Activated naive CD4-positive, alpha-beta T cell treated with anti-CD3 and anti-CD28 coated beads, Interleukin-2, amount 50 U/mL, for 72 hours (primary cell): Measurements from ENCODE around the gene YBX2. TPM values are rescaled to one million over a fixed set of nuclear protein-coding genes. Genes with fewer than 3 reads are reported as not detected.
"Not testable (repeated sequence)": the region's sequence is repeated elsewhere in the genome, so short reads cannot be mapped to it uniquely, and the experiment has no call there.

Experiments
- ATAC-seq, 2 donors: fragments of 150-1000 bp; cut with Tn5 transposase; 2 replicates each; pipeline ENCODE4 v1.10.0; 2021; ENCODE audit warnings: mild to moderate bottlenecking in 2 of 2, moderate library complexity in 2 of 2
- DNase-seq, 2 donors: peaks; one replicate each; pipeline ENCODE4 v3.0.0; 2021 to 2022; ENCODE audit warnings: low spot score in 2 of 2
- H3K27ac Mint-ChIP-seq, 2 donors: one replicate each; pipeline ENCODE4 v1.8.0; 2022; ENCODE audit warnings: mild to moderate bottlenecking in 2 of 2, mixed read lengths in 2 of 2
- H3K36me3 Mint-ChIP-seq, 2 donors: one replicate each; pipeline ENCODE4 v1.8.0; 2022; ENCODE audit warnings: mixed read lengths in 2 of 2
- H3K9me3 Mint-ChIP-seq, 2 donors: one replicate each; pipeline ENCODE4 v1.8.0; 2022; ENCODE audit warnings: mixed read lengths in 2 of 2
- total RNA-seq, 2 donors: library from RNA; stranded (reverse); gene quantifications; one replicate each; pipeline ENCODE4 v1.2.3, GENCODE V29; 2022

YBX2 gene
- total RNA-seq, 2 donors from 2014 or later, result 0.18 to 1.7 TPM

GRCh38 chr17:7249214-7249613 is 45.2 kb downstream of the YBX2 start:
- ATAC-seq (no peak), DNase-seq (no peak)
- peaks cover 33 to 38% of the 10 kb centered on the region in 2 donors for H3K36me3 Mint-ChIP-seq
- H3K27ac Mint-ChIP-seq, result peak overlapping the region in 1 of 2 donors; percentile 22
- H3K9me3 Mint-ChIP-seq, result no peaks in the 10 kb centered on the region

- Mint-ChIP-seq H3K9me3 (no peaks in the 10 kb centered on the region), H3K27ac (peak overlapping the region in 1 of 2 donors; percentile 18), H3K36me3 (peaks cover 33 to 38% of the 10 kb centered on the region in 2 donors)
- ATAC-seq (no peak), DNase-seq (no peak)
Measured at GRCh38 chr17:7248796-7249195, 45.6 kb downstream of the YBX2 start.

GRCh38 chr17:7246779-7247178 is 47.7 kb downstream of the YBX2 start:
- ATAC-seq (no peak), DNase-seq (no peak)
- peaks cover 30 to 33% of the 10 kb centered on the region in 2 donors for H3K36me3 Mint-ChIP-seq
- peak overlapping the region; percentile 4 to 27 for H3K27ac Mint-ChIP-seq
- no peaks in the 10 kb centered on the region for H3K9me3 Mint-ChIP-seq

- H3K9me3 Mint-ChIP-seq, DNase-seq, ATAC-seq: not testable (repeated sequence)
- Mint-ChIP-seq H3K27ac (peak overlapping the region in 1 of 2 donors; percentile 91), H3K36me3 (peaks cover 30% of the 10 kb centered on the region in 2 donors)
Measured at GRCh38 chr17:7243838-7244237, 50.6 kb downstream of the YBX2 start.

GRCh38 chr17:7243453-7243729 is 51.0 kb downstream of the YBX2 start:
- DNase-seq (no peak), ATAC-seq (no peak)
- H3K36me3 Mint-ChIP-seq, result peaks cover 30 to 34% of the 10 kb centered on the region in 2 donors
- H3K27ac Mint-ChIP-seq, result peak overlapping the region; percentile 41 to 91
- no peaks in the 10 kb centered on the region for H3K9me3 Mint-ChIP-seq

- H3K36me3 Mint-ChIP-seq, result peaks cover 30 to 34% of the 10 kb centered on the region in 2 donors
- no peaks in the 10 kb centered on the region for H3K9me3 Mint-ChIP-seq
- peak overlapping the region; percentile 91 to 99 for H3K27ac Mint-ChIP-seq
- DNase-seq (peak; percentile 89), ATAC-seq (peak; percentile 47 to 56)
Measured at GRCh38 chr17:7242717-7243452, 51.6 kb downstream of the YBX2 start.

GRCh38 chr17:7241783-7242716 is 52.4 kb downstream of the YBX2 start, which contains the start of gene GABARAP:
GABARAP (minus strand) TSS chr17:7242449; CDS start chr17:7242330, 119 bp downstream.
- ATAC-seq, result peak; percentile 36 to 40

GRCh38 chr17:7241090-7241733 is 53.2 kb downstream of the YBX2 start:
- Mint-ChIP-seq H3K36me3 (peaks cover 35 to 37% of the 10 kb centered on the region in 2 donors), H3K27ac (peak overlapping the region; percentile 91 to 99), H3K9me3 (no peaks in the 10 kb centered on the region)
- no peak for DNase-seq
- ATAC-seq, result no peak

More at GRCh38 chr17:7241783-7242716, 52.4 kb downstream of the YBX2 start, which contains the start of gene GABARAP:
- Mint-ChIP-seq H3K36me3 (peaks cover 33 to 38% of the 10 kb centered on the region in 2 donors), H3K27ac (peak within 1 kb of the TSS; percentile 91 to 99), H3K9me3 (no peaks in the 10 kb centered on the region)
- DNase-seq, result peak; percentile 87 to 94

GRCh38 chr17:7240375-7240774 is 54.1 kb downstream of the YBX2 start:
- DNase-seq (no peak), ATAC-seq (no peak)
- Mint-ChIP-seq H3K36me3 (peaks cover 29 to 33% of the 10 kb centered on the region in 2 donors), H3K9me3 (no peaks in the 10 kb centered on the region), H3K27ac (peak overlapping the region; percentile 18 to 91)

- peak within 1 kb of the TSS; percentile 91 to 98 for H3K27ac Mint-ChIP-seq
Measured at GRCh38 chr17:7239091-7240027, 55.1 kb downstream of the YBX2 start, which contains the start of gene PHF23. PHF23 (minus strand) TSS chr17:7239457; CDS start chr17:7239279, 178 bp downstream.

GRCh38 chr17:7238420-7239090 is 55.9 kb downstream of the YBX2 start:
- Mint-ChIP-seq H3K27ac (peak overlapping the region; percentile 91 to 98), H3K9me3 (no peaks in the 10 kb centered on the region), H3K36me3 (peaks cover 39 to 41% of the 10 kb centered on the region in 2 donors)
- ATAC-seq (no peak), DNase-seq (peak in 1 of 2 donors; percentile 38)

More at GRCh38 chr17:7239091-7240027, 55.1 kb downstream of the YBX2 start, which contains the start of gene PHF23:
- peaks cover 33 to 36% of the 10 kb centered on the region in 2 donors for H3K36me3 Mint-ChIP-seq
- DNase-seq (peak; percentile 95 to 98), ATAC-seq (peak; percentile 71 to 78)
- no peaks in the 10 kb centered on the region for H3K9me3 Mint-ChIP-seq

Other genes with a start within 250 kb of the YBX2 start
- not detected for gene CLEC10A, start 214.4 kb downstream of the YBX2 start, total RNA-seq
- not detected for gene ASGR2, start 179.8 kb downstream of the YBX2 start, total RNA-seq
- gene ASGR1, start 115.3 kb downstream of the YBX2 start, total RNA-seq, result 1 to 10 TPM; 2.0 to 3.9 TPM
- 10 to 100 TPM; 20.1 to 27.1 TPM for gene DLG4, start 74.8 kb downstream of the YBX2 start, total RNA-seq
- 100 to 1,000 TPM; 360 to 445 TPM for gene ACADVL, start 74.7 kb downstream of the YBX2 start, total RNA-seq
- gene DVL2, start 60.1 kb downstream of the YBX2 start, total RNA-seq, result 10 to 100 TPM; 56.2 to 73.4 TPM
- 10 to 100 TPM; 25.9 to 52.4 TPM for gene PHF23, start 55.2 kb downstream of the YBX2 start, total RNA-seq
- gene GABARAP, start 52.2 kb downstream of the YBX2 start, total RNA-seq, result 100 to 1,000 TPM; 167 to 298 TPM
- gene CTDNEP1, start 42.9 kb downstream of the YBX2 start, total RNA-seq, result 100 to 1,000 TPM; 171 to 179 TPM
- gene ELP5, start 42.4 kb downstream of the YBX2 start, total RNA-seq, result 10 to 100 TPM; 45.6 to 62.3 TPM
- gene CLDN7, start 32.2 kb downstream of the YBX2 start, total RNA-seq, result 1 to 10 TPM in 1 of 2 donors, under 1 TPM in 1; 0.55 to 1.5 TPM
- gene SLC2A4, start 12.9 kb downstream of the YBX2 start, total RNA-seq, result under 1 TPM in 1 of 2 donors, not detected in 1; 0.51 TPM
- 100 to 1,000 TPM; 493 to 836 TPM for gene EIF5A, start 13.0 kb upstream of the YBX2 start, total RNA-seq
- 10 to 100 TPM; 36.3 to 48.6 TPM for gene GPS2, start 20.7 kb upstream of the YBX2 start, total RNA-seq
- gene NEURL4, start 34.7 kb upstream of the YBX2 start, total RNA-seq, result 10 to 100 TPM; 24.8 to 32.7 TPM
- 100 to 1,000 TPM; 400 to 610 TPM for gene ACAP1, start 41.9 kb upstream of the YBX2 start, total RNA-seq
- 10 to 100 TPM in 1 of 2 donors, 1 to 10 TPM in 1; 3.6 to 10.1 TPM for gene KCTD11, start 57.5 kb upstream of the YBX2 start, total RNA-seq
- gene TMEM95, start 60.5 kb upstream of the YBX2 start, total RNA-seq, result under 1 TPM in 1 of 2 donors, not detected in 1; 0.21 TPM
- gene TNK1, start 86.5 kb upstream of the YBX2 start, total RNA-seq, result 1 to 10 TPM; 2.7 to 5.3 TPM
- 10 to 100 TPM; 58.2 to 77.5 TPM for gene PLSCR3, start 99.9 kb upstream of the YBX2 start, total RNA-seq
- 100 to 1,000 TPM in 1 of 2 donors, 10 to 100 TPM in 1; 78.9 to 114 TPM for gene TMEM256, start 109.5 kb upstream of the YBX2 start, total RNA-seq
- 10 to 100 TPM; 14.5 to 15.8 TPM for gene NLGN2, start 113.2 kb upstream of the YBX2 start, total RNA-seq
- not detected for gene SPEM1, start 125.7 kb upstream of the YBX2 start, total RNA-seq
- gene SPEM2, start 131.0 kb upstream of the YBX2 start, total RNA-seq, result under 1 TPM in 1 of 2 donors, not detected in 1; 0.14 TPM
- gene SPEM3, start 134.2 kb upstream of the YBX2 start, total RNA-seq, result not detected
- gene TMEM102, start 140.8 kb upstream of the YBX2 start, total RNA-seq, result 10 to 100 TPM in 1 of 2 donors, 1 to 10 TPM in 1; 9.2 to 13.2 TPM
- 10 to 100 TPM in 1 of 2 donors, 1 to 10 TPM in 1; 2.6 to 35.5 TPM for gene FGF11, start 144.9 kb upstream of the YBX2 start, total RNA-seq
- 10 to 100 TPM; 12.1 to 17.6 TPM for gene CHRNB1, start 150.4 kb upstream of the YBX2 start, total RNA-seq
- 10 to 100 TPM; 21.8 to 26.5 TPM for gene ZBTB4, start 185.0 kb upstream of the YBX2 start, total RNA-seq
- gene SLC35G6, start 186.8 kb upstream of the YBX2 start, total RNA-seq, result not detected
- 100 to 1,000 TPM; 280 to 333 TPM for gene POLR2A, start 189.7 kb upstream of the YBX2 start, total RNA-seq